ENCODE measurements around the gene TRIM40. TPM values are rescaled to one million over a fixed set of nuclear protein-coding genes. Genes with fewer than 3 reads are reported as not detected.

The TRIM40 gene
- total RNA-seq, 1 experiment from 2014 or later = not detected

- DNase-seq (ENCODE audit: low spot score) = no peak
- in situ Hi-C loops (cut with HindIII; ENCODE audit: low sequenced_read_pairs) = no loop called here
Observed at GRCh38 chr6:30143780-30144179, 7.8 kb downstream of the TRIM40 start.

GRCh38 chr6:30144811-30145210, 8.9 kb downstream of the TRIM40 start:
- in situ Hi-C loops (cut with HindIII; ENCODE audit: low sequenced_read_pairs) = no loop called here
- no peak for DNase-seq (ENCODE audit: low spot score)

- in situ Hi-C loops (cut with HindIII; ENCODE audit: low sequenced_read_pairs) = no loop called here
- DNase-seq (ENCODE audit: low spot score) = no peak
Observed at GRCh38 chr6:30145818-30146217, 9.9 kb downstream of the TRIM40 start.

GRCh38 chr6:30147096-30147495, 11.2 kb downstream of the TRIM40 start:
- in situ Hi-C loops (cut with HindIII; ENCODE audit: low sequenced_read_pairs) = no loop called here
- no peak for DNase-seq (ENCODE audit: low spot score)

GRCh38 chr6:30149234-30149633, 13.3 kb downstream of the TRIM40 start:
- in situ Hi-C loops (cut with HindIII; ENCODE audit: low sequenced_read_pairs) = no loop called here
- DNase-seq (ENCODE audit: low spot score) = no peak

GRCh38 chr6:30149858-30150550, 14.1 kb downstream of the TRIM40 start:
- DNase-seq (ENCODE audit: low spot score) = no peak
- in situ Hi-C loops (cut with HindIII; ENCODE audit: low sequenced_read_pairs) = no loop called here

GRCh38 chr6:30150671-30151395, 14.9 kb downstream of the TRIM40 start:
- no peak for DNase-seq (ENCODE audit: low spot score)
- in situ Hi-C loops (cut with HindIII; ENCODE audit: low sequenced_read_pairs) = no loop called here

GRCh38 chr6:30151580-30151979, 15.6 kb downstream of the TRIM40 start:
- in situ Hi-C loops (cut with HindIII; ENCODE audit: low sequenced_read_pairs) = no loop called here
- no peak for DNase-seq (ENCODE audit: low spot score)

- no peak for DNase-seq (ENCODE audit: low spot score)
- in situ Hi-C loops (cut with HindIII; ENCODE audit: low sequenced_read_pairs) = no loop called here
Observed at GRCh38 chr6:30152016-30152673, 16.2 kb downstream of the TRIM40 start.

- in situ Hi-C loops (cut with HindIII; ENCODE audit: low sequenced_read_pairs) = no loop called here
- no peak for DNase-seq (ENCODE audit: low spot score)
Observed at GRCh38 chr6:30152910-30153610, 17.1 kb downstream of the TRIM40 start.

GRCh38 chr6:30154061-30154460, 18.1 kb downstream of the TRIM40 start:
- DNase-seq (ENCODE audit: low spot score) = no peak
- in situ Hi-C loops (cut with HindIII; ENCODE audit: low sequenced_read_pairs) = no loop called here

GRCh38 chr6:30154709-30155519, 19.0 kb downstream of the TRIM40 start:
- no peak for DNase-seq (ENCODE audit: low spot score)
- in situ Hi-C loops (cut with HindIII; ENCODE audit: low sequenced_read_pairs) = no loop called here

GRCh38 chr6:30155520-30156261, 19.8 kb downstream of the TRIM40 start:
- DNase-seq (ENCODE audit: low spot score) = no peak
- in situ Hi-C loops (cut with HindIII; ENCODE audit: low sequenced_read_pairs) = no loop called here

- DNase-seq (ENCODE audit: low spot score) = no peak
- in situ Hi-C loops (cut with HindIII; ENCODE audit: low sequenced_read_pairs) = no loop called here
Observed at GRCh38 chr6:30156262-30156599, 20.3 kb downstream of the TRIM40 start.

GRCh38 chr6:30156774-30157173, 20.8 kb downstream of the TRIM40 start:
- in situ Hi-C loops (cut with HindIII; ENCODE audit: low sequenced_read_pairs) = no loop called here
- no peak for DNase-seq (ENCODE audit: low spot score)

- in situ Hi-C loops (cut with HindIII; ENCODE audit: low sequenced_read_pairs) = no loop called here
- DNase-seq (ENCODE audit: low spot score) = no peak
Observed at GRCh38 chr6:30157581-30157980, 21.6 kb downstream of the TRIM40 start.

- no peak for DNase-seq (ENCODE audit: low spot score)
- in situ Hi-C loops (cut with HindIII; ENCODE audit: low sequenced_read_pairs) = no loop called here
Observed at GRCh38 chr6:30157999-30158398, 22.1 kb downstream of the TRIM40 start.

GRCh38 chr6:30158475-30159040, 22.6 kb downstream of the TRIM40 start:
- no peak for DNase-seq (ENCODE audit: low spot score)
- in situ Hi-C loops (cut with HindIII; ENCODE audit: low sequenced_read_pairs) = no loop called here

All from G401 (cell line).